Calu3 (cell line): ENCODE measurements around the gene RGS9. TPM values are rescaled to one million over a fixed set of nuclear protein-coding genes. Genes with fewer than 3 reads are reported as not detected.

Experiments used
- BruUV-seq: library from RNA; stranded (reverse); fragments of 400-500 nt; replicated peaks from 2 replicates; lab custom pipeline; 2021; lab: Mats Ljungman, UMichigan
- CTCF ChIA-PET: fragments of 300-600 bp; sonication (Branson Sonifier 250); formaldehyde crosslinking; loops from one replicate; lab custom pipeline; 2022; ENCODE audit warnings: antibody characterized with exemption; lab: Charles Lee
- DNase-seq: peaks from one replicate; pipeline ENCODE4 v3.0.0; 2022
- H3K27ac Mint-ChIP-seq: one replicate; pipeline ENCODE4 v1.8.0; 2022; ENCODE audit warnings: mixed read lengths; ENCODE audit not compliant: unreplicated experiment
- H3K27me3 Mint-ChIP-seq: one replicate; pipeline ENCODE4 v1.8.0; 2022; ENCODE audit warnings: mixed read lengths; ENCODE audit not compliant: unreplicated experiment
- H3K36me3 Mint-ChIP-seq: one replicate; pipeline ENCODE4 v1.8.0; 2022; ENCODE audit warnings: mild to moderate bottlenecking, moderate library complexity, mixed read lengths; ENCODE audit not compliant: insufficient read depth, unreplicated experiment
- H3K4me1 Mint-ChIP-seq: one replicate; pipeline ENCODE4 v1.8.0; 2022; ENCODE audit warnings: mild to moderate bottlenecking, low read depth, mixed read lengths; ENCODE audit not compliant: unreplicated experiment
- H3K4me3 Mint-ChIP-seq: one replicate; pipeline ENCODE4 v1.8.0; 2022; ENCODE audit warnings: mild to moderate bottlenecking, low read depth, moderate library complexity, mixed read lengths; ENCODE audit not compliant: unreplicated experiment
- H3K9me3 Mint-ChIP-seq: one replicate; pipeline ENCODE4 v1.8.0; 2022; ENCODE audit warnings: low read depth, mixed read lengths; ENCODE audit not compliant: unreplicated experiment
- CTCF ChIP-seq: fragments of 200-600 bp; IDR thresholded peaks from one replicate; pipeline ENCODE4 v1.8.0; 2022; ENCODE audit warnings: antibody characterized with exemption; ENCODE audit not compliant: unreplicated experiment
- intact Hi-C: fragments of 100-400 bp; cut with micrococcal nuclease; formaldehyde crosslinking; loops from one replicate; pipeline ENCODE4 v1.10.0; 2022; ENCODE audit not compliant: unreplicated experiment
- total RNA-seq: library from RNA; stranded (reverse); gene quantifications from 2 replicates; pipeline ENCODE4 v1.2.3, GENCODE V29; 2022

RGS9 gene
- total RNA-seq, 1 experiment from 2014 or later = 0.54 TPM

DNA sequence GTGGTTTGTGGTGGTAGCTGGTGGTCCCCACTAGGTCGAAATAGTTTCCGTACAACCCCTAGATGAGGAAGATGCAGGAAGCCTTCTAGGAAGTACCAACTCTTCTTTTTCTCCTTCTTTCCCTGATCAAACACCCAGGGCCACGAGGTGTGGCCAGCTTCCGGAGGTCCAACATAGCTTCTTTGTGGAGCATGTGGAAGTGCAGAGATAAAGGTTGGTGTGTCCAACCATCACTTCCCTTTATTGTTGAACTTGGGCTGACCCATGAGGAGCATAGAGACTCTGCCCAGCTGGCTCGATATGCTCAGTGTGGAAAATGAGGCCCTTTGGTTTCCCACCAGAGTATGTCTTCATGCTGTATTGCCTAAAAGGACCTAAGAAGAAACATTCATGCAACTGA is 6.3 kb upstream of the RGS9 start:
- Mint-ChIP-seq H3K4me3 (no peak overlapping the region), H3K9me3 (no peaks in the 10 kb centered on the region), H3K27ac (no peak overlapping the region), H3K4me1 (no peaks in the 10 kb centered on the region), H3K27me3 (peaks cover 43% of the 10 kb centered on the region), H3K36me3 (no peaks in the 10 kb centered on the region)
- BruUV-seq = no TSS peak
- intact Hi-C loops = no loop called here
- CTCF ChIA-PET = interaction anchor here (0.6 kb wide), 1 partner anchor 54 kb away, joined by 4 read pairs; no protein-coding TSS in a partner anchor
- DNase-seq = no peak
- no peak for TF ChIP-seq CTCF

DNA sequence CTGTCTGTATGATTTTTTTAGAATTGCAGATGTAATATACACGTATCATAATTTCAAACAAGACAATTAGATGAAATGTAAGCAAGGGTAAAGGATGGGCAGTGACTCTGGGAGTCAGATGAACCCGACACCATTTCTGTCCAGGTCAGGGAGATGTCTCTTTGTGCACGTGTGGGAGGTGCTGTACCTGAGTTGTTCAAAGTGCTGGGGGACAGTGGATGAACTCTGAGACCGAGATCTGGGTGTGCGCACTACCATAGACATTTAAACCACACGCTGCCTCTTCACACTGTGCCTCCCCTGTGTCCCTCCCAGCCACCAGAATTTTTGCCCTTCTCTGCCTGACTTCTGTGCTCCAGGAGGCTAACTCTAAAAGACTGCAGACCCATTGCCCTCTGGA is 5.9 kb upstream of the RGS9 start:
- no peak for TF ChIP-seq CTCF
- Mint-ChIP-seq H3K4me3 (no peak overlapping the region), H3K27me3 (peaks cover 43% of the 10 kb centered on the region), H3K4me1 (no peaks in the 10 kb centered on the region), H3K9me3 (no peaks in the 10 kb centered on the region), H3K36me3 (no peaks in the 10 kb centered on the region), H3K27ac (no peak overlapping the region)
- CTCF ChIA-PET = no interaction called here
- intact Hi-C loops = no loop called here
- DNase-seq = no peak
- BruUV-seq = no TSS peak

GRCh38 chr17:65131946-65132345 is 5.2 kb upstream of the RGS9 start:
- intact Hi-C loops = no loop called here
- peaks cover 40% of the 10 kb centered on the region for H3K27me3 Mint-ChIP-seq
- no peak for TF ChIP-seq CTCF
- H3K4me3 Mint-ChIP-seq = no peak overlapping the region
- DNase-seq = no peak
- BruUV-seq = no TSS peak
- H3K9me3 Mint-ChIP-seq = no peaks in the 10 kb centered on the region
- CTCF ChIA-PET = no interaction called here
- no peak overlapping the region for H3K27ac Mint-ChIP-seq
- no peaks in the 10 kb centered on the region for H3K36me3 Mint-ChIP-seq
- no peaks in the 10 kb centered on the region for H3K4me1 Mint-ChIP-seq

- no peak overlapping the region for H3K4me3 Mint-ChIP-seq
Observed at GRCh38 chr17:65134035-65134434, 3.1 kb upstream of the RGS9 start.

More at GRCh38 chr17:65134035-65134434, 3.1 kb upstream of the RGS9 start:
- no peak for DNase-seq
- Mint-ChIP-seq H3K36me3 (no peaks in the 10 kb centered on the region), H3K27me3 (peaks cover 36% of the 10 kb centered on the region), H3K4me1 (peaks cover 8% of the 10 kb centered on the region), H3K9me3 (no peaks in the 10 kb centered on the region), H3K27ac (no peak overlapping the region)
- no peak for TF ChIP-seq CTCF
- intact Hi-C loops = no loop called here
- CTCF ChIA-PET = no interaction called here
- BruUV-seq = no TSS peak
